SKM-1 (cell line): ENCODE results near the gene CCDC192.
"Not testable (repeated sequence)": the region's sequence is repeated elsewhere in the genome, so short reads cannot be mapped to it uniquely, and the experiment has no call there.

Experiments used
- DNase-seq: peaks from one replicate; lab custom pipeline; 2025; ENCODE audit not compliant: unreplicated experiment; lab: John Stamatoyannopoulos, UW

Gene CCDC192

DNA sequence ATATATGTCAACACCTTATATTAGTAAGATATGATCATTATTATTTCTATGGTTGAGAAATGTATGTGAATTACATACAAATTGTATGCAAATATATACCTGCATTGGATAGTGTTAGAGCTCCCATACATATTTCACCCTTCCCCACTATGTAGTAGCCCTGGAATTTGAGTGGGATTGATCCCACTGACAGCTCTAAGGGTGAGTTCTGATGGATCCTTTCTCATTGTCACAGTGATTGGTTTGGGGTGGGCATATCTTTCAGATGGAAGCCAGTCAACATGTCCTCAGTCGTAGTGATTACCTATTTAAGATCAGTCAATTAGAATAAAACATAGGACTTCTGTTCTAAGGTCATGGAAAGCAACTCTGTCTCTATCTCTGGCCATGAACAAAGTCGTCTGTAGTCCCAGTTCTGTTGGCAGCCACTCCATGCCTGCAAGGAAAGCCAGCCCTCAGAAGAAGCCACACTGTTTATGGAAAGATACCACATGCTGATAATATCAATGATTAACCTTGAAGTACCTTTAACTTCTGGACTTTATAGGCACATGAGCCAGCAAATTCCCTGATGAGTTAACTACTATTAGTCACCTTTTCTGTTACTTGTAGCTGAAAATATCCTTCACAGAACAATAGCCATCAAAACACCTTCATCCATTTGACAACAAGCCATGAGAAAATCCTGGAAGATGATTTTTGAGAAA lies 5.1 kb upstream of the CCDC192 start:
- DNase-seq, result no peak

DNA sequence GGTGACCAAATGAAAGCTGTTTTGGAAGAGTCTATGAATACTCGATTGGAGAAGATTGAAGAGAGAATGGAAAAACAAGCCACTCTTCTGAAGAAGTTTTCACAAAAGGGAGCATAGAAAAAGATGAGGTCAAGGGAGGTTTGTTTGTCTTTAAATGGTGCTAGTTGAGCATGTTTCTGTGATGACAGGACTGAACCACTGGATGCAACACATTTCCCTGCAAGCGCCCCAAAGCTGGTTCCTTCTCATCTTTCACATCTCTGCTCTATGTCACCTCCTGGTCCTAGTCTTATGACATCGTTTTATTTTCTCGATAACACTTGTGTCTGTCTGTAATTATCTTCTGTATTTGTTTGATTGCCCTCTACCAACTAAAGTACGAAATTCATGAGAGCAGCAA lies 3.8 kb upstream of the CCDC192 start:
- DNase-seq, result no peak

DNA sequence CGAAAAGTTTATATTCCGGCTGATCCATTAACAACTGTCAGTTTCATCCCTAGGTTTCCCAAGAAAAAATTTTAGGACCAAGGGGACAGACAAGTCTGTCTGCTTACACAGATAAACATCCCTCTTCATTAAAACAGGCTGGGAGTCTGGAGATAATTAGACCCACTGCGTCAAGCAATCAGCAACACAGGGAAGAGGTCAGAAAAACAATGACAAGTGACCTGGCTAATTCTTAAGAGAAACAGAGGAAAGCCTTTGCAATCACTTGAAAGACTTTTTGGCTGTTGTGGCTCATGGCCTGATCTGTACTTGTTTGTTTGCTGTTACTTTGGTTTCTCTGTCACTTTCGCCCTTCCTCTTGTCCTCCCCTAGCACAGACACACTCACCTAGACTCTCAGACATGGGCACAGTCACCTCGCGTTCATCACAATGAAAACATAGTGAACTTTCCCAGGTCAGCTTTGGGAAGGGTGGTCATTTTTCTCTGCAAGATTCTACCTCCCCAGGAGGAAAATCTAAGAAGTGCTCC lies 2.9 kb upstream of the CCDC192 start:
- DNase-seq, result no peak

DNA sequence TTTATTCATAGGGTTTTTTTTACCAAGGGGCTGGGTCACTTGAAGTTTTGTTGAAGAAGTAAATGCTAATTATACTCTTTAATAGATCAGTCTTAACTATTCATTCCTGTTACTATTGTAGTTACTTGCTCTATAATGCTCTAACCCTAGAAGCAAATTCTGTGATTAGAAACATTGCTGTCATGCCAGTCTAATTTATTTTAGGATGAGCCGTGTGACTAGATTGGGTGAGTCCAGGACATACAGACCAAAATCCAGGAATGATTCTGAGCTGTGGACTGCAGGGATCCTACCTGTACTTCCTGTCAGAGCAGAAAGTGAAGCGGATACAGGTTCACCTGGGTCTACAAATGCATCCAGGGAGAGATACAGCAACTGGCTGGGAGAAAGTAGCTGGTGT lies 757 bp upstream of the CCDC192 start:
- DNase-seq, result no peak

DNA sequence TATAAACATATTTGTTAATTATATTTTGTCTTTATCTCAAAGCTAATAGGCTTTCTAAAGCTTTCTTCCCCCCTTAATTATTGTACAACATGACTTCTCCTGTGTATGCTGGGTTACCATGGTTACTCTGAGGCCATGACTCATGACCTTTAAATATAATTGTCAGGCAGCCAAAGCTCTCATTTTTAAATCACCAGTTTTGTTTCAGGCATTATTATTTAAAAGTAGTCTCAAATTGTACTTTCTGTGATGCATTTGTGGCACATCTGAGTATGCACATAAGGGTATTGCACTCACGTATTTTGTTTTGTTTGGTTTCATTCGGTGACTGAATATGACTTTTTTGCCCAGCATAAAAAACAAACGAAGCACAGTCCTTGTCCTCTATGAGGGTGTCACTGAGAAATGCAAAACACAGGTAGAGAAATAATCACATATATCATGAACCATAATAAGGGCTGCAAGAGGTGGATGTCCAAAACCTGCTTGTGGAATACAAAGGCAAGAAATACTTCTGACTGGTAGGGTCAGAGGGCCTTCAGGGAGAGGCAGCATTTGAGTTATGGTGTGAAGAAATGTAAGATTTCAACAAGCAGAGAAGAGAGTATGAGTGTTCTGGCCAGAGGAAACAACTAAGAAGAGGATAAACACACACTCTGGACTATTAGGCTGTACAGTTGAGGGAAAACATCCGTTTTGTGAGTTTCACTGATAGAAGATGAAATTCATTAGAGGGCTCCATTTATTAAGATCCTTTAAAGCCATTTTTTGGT lies 2.1 kb downstream of the CCDC192 start:
- peak; percentile 14 for DNase-seq

DNA sequence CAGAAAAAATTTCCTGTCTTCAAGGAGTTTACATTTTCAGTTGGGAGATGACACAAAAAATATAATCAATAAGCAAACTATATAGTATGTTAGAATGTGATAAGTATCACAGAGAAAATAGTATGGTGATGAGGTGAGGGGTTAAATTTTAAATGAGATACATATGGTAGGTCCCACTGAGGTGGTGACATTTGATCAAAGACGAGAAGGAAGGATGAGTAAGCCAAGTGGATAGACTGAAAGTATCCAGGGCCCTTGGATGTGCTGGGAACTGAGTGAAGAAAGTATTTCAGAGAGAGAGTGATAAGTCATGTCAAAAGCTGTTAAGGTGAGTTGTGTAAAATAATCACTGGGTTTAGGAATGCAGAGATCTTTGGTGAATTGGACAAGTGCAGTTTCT lies 3.5 kb downstream of the CCDC192 start:
- DNase-seq, result no peak

DNA sequence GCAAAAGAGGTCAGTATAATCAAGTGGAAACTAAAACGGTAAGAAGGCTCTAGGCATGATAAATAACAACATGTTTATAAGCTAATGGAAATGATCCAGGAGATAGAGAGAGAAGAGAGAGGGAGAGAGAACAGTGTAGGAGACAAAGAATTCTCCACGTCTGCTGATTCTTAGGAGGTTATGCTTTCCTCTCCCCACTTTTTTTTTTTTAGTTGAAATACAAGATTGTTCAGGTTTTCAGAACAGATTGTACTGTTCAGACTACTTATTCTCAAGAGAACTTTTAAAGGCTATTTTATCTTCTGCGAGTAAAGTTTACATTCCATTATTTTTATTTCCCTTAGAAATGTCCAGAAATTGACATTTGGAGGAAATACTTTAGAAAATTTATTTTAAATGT lies 4.0 kb downstream of the CCDC192 start:
- no peak for DNase-seq

DNA sequence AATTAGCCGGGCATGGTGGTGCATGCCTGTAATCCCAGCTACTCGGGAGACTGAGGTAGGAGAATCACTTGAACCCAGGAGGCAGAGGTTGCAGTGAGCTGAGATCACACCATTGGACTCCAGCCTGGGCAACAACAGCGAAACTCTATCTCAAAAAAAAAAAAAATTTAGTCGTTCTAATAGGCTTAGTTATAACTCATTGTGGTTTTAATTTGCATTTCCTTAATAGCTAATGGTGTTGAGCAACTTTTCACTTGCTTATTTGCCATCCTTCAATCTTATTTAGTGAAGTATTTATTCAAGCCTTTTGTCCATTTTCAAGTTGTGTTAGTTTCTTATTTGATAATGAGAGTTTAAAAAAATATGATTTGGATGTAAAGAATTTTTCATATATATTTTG lies 9.9 kb downstream of the CCDC192 start:
- not testable (repeated sequence) for DNase-seq

DNA sequence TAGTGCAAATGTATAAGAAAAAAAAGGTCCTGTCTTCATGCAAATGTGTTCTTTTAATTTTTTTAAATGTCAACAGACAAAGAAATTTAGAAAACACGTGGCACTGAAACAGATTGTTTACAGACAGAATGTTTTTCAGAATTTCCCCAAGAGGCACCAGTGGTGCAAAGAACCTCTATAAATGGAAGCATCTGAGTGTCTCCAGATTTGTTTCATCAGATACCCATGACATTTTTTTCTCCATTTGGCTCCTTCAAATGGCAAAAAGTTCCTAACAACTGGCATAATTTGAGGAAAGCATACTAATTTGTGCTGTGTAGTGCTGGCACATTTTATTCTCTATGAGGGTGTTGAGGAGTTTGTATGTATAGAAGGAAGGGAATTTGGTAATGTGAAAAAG lies 15.0 kb downstream of the CCDC192 start:
- no peak for DNase-seq

DNA sequence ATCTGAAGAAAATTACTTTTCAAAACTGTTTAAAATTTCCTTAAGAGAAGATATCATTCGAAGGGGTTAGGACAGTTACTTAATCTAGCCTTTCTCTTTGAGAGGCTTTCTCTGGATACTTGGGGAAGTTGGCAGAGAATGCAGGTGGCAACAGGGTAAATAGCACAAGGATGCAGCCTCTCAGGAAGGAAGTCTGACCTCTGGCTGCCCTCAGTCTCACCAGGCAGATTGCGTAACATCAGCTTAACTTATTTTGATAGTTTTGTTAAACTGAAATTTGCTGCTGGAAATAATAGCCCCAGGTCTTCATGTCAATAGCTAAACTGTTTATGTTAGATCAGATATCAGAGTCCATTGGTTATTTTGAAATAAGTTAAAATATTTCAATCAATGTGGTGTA lies 20.4 kb downstream of the CCDC192 start:
- DNase-seq, result peak; percentile 75

DNA sequence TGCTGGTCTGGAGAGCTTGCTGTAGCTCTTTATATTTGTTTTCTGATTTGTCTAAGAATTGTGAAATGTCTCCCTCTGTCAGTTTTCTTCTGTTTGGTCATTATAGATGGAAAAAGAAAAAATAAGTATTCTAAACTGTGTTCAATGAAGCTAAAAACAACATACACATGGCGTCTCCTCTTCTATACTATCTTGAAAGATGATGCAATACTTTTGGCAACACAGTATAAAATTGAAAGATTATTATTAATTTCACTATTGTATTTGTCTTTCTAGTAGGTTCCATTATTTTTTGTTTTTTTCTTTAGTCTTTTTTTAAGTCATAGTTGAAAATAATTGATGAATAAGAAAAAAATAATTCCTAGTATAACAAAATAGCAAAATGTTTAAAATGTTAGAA lies 22.5 kb downstream of the CCDC192 start:
- no peak for DNase-seq

DNA sequence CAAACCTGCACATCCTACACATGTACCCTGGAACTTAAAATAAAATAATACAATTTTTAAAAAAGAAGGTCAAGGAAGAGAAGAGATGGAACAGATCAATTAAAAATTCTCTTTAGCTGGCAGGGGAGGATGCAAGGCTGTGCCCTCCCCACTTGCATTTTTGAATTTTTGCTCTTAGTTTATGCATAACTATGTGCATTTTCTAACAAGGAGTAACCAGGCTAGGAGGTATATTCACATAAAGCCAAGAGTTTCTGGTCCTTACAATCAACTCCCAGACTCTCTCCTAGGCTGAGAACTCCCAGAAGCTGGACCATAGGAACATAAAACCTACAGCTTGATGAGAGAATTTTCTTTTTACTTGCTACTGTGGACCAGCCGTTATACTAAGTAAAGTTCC lies 29.8 kb downstream of the CCDC192 start:
- no peak for DNase-seq

DNA sequence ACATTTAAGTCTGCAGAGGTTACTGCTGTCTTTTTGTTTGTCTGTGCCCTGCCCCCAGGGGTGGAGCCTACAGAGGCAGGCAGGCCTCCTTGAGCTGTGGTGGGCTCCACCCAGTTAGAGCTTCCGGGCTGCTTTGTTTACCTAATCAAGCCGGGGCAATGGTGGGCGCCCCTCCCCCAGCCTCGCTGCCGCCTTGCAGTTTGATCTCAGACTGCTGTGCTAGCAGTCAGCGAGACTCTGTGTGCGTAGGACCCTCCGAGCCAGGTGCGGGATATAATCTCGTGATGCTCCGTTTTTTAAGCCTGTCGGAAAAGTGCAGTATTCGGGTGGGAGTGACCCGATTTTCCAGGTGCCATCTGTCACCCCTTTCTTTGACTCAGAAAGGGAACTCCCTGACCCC lies 36.2 kb downstream of the CCDC192 start:
- DNase-seq, result not testable (repeated sequence)

DNA sequence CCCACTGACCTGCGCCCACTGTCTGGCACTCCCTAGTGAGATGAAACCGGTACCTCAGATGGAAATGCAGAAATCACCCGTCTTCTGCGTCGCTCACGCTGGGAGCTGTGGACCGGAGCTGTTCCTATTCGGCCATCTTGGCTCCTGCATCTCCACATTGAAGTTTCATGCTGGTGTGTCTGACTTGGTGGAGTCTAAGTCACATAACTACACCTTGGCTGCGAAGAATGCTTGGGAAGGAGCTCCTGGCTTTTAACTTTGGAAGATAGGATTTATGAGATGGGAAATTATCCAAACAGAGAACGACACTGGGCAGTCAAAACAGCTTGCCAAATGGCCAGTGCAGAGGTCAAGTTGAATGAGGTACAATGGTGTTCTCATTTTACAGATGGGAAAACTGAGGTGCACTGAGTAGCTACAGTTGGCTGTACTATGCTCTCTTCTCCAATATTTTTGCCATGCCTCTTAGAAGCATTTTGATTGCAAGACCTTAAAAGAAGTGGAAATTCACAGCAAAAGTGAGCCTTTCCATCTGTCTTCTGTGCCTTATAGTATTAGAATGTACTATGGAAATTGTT lies 36.7 kb downstream of the CCDC192 start:
- no peak for DNase-seq

DNA sequence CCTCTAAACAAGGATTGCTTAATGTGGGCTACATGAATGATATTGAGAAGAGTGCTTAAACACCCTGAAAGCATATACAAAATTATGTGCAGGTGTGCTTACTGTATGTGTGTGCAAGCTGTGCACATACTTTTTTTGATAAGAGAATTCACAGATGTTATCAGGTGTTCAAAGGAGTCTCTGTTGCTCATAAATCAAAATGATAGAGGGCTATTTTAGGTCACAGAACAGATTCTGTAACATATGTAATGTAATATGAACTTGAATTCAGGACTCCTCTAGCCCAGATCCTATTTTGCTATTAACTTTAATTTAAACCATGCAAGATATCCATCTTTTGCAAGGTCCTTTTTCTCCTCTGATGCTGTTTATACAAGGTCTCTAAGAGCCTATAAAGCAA lies 38.2 kb downstream of the CCDC192 start:
- no peak for DNase-seq

DNA sequence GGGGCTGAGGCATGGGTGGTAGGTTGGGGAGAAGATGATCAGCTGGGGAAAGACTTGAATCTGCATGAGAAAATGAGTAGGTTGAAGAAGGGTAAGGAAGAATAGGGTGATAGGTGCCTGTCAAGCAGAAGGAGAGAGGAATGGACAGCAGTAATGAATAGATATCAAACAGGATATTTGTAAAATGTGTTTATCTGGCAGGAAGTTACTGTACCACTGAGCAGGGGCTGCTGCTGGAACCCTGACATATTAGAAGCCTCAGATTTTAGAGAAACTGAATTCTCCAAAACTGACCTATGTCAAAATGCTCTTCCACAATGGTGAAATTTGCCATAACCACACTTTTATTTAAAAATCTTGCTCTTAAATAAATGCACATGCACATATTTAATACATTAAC lies 41.0 kb downstream of the CCDC192 start:
- DNase-seq, result no peak

DNA sequence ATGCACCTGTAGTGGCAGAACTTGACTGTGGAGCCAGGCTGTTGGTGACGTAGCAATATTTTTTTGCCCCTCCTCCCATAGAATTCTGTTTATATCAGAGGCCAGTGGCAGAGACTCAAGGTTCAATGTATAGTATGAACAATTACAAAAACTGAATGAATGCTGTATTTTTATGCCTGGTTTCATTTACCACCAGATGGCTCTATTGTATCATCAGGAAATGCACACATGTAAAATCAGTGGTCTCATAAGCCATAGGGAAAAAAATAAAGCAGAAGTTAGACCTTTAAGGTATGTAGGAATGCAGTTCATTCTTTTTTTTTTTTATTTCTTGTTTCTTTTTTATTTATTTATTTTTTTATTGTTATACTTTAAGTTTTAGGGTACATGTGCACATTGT lies 43.6 kb downstream of the CCDC192 start:
- no peak for DNase-seq

DNA sequence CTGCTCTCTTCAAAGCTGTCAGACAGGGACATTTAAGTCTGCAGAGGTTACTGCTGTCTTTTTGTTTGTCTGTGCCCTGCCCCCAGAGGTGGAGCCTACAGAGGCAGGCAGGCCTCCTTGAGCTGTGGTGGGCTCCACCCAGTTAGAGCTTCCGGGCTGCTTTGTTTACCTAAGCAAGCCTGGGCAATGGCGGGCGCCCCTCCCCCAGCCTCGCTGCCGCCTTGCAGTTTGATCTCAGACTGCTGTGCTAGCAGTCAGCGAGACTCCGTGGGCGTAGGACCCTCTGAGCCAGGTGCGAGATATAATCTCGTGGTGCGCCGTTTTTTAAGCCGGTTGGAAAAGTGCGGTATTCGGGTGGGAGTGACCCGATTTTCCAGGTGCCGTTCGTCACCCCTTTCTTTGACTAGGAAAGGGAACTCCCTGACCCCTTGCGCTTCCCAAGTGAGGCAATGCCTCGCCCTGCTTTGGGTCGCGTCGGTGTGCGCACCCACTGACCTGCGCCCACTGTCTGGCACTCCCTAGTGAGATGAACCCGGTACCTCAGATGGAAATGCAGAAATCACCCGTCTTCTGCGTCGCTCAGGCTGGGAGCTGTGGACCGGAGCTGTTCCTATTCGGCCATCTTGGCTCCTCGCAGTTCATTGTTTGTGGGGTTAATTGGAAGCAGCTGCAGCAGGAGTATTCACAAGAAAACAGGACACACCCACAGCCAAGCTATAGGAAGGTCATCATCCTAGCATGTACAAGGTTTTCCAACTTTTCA lies 49.5 kb downstream of the CCDC192 start:
- not testable (repeated sequence) for DNase-seq

DNA sequence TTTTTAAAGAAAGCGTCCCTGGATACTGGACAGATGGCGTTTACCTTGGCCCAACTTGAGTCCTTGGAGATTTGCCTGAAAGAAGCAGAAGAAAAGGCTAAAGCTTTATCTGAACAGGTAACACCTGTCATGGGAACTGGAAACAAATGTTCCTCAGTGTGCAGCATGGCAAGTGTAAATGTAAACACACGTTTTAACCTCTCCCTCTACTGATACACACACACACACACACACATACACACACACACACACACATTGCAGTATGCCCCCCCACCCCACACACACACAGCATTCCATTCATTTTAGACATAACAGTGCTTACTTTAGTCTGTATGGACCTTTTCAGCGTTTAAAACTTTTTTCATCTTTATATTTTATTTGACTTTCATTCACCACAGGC lies 51.1 kb downstream of the CCDC192 start:
- no peak for DNase-seq

DNA sequence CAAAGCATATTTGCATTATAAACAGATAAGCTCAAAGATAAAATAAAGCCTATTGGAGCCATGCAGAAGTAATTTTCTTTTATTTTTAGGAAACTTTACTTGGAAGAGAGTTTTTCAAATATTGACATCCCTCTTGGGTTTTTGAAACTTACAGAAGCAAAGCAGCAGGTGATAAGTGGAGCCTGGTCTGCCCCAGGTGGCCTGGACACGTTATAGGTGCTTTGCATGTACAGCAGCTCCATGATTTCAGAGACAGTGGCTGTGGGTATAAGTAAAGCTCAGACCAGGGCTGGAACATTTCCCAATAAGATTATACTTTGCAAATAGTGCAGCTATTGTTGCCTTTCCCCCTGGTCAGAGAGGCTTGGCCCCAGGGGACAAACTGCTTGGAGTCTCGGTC lies 51.5 kb downstream of the CCDC192 start:
- DNase-seq, result no peak

DNA sequence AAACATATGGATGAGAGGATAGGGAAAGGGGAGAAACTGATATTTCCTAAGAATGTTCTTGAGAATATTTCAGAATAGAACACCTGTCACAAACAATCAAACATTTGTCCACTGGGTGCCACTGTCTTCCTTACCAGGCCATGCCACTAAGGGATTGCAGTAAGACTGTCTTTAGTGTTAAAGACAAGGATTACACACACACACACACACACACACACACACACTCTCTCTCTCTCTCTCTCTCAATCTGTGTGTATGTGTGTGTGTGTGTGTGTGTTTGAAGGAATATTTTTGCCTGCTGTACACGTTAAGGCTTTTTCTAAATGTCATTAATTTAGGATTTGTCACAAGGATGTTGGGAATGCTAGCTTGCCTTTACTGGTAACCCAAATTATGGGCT lies 54.4 kb downstream of the CCDC192 start:
- DNase-seq, result no peak
